Breast epithelium (tissue), 3 donors: ENCODE data around the gene DIP2A.

Experiments
- CTCF ChIP-seq, 3 donors: fragments of 450-650 bp; IDR thresholded peaks; one replicate each; pipeline ENCODE4 v1.5.1; 2016 to 2017; ENCODE audit warnings: antibody characterized with exemption in 3 of 3, mild to moderate bottlenecking in 3 of 3, moderate library complexity in 3 of 3
- POLR2A ChIP-seq: fragments of 450-650 bp; IDR thresholded peaks from one replicate; pipeline ENCODE4 v1.6.1; 2016; ENCODE audit warnings: antibody characterized with exemption, mild to moderate bottlenecking, moderate library complexity

- TF ChIP-seq CTCF (IDR thresholded peaks at IDR 0.05) (no peak), POLR2A (no peak)
Measured at GRCh38 chr21:46537026-46537425, 78.3 kb downstream of the DIP2A start.
